Neural progenitor cell (in vitro differentiated cells): ENCODE results near the gene FANCD2. TPM values are rescaled to one million over a fixed set of nuclear protein-coding genes. Genes with fewer than 3 reads are reported as not detected.

ENCODE experiments used
- DNase-seq: peaks from one replicate; pipeline ENCODE4 v3.0.0-alpha.2; 2016; ENCODE audit warnings: low spot score
- H2AFZ ChIP-seq: fragments of 200-600 bp; sonication (generic); replicated peaks from 2 replicates; pipeline ENCODE4 v1.6.1; 2016; ENCODE audit warnings: antibody characterized with exemption
- H3F3A ChIP-seq: fragments of 200-600 bp; sonication (generic); 2 replicates; pipeline ENCODE4 v1.6.1; 2016; ENCODE audit warnings: antibody characterized with exemption, low read depth
- H3K27ac ChIP-seq: fragments of 200-600 bp; sonication (generic); 2 replicates; pipeline ENCODE4 v1.5.1; 2016; ENCODE audit warnings: mild to moderate bottlenecking
- H3K27me3 ChIP-seq: fragments of 200-600 bp; sonication (generic); 2 replicates; pipeline ENCODE4 v1.6.1; 2016; ENCODE audit warnings: mild to moderate bottlenecking, moderate library complexity
- H3K36me3 ChIP-seq: fragments of 200-600 bp; sonication (generic); 2 replicates; pipeline ENCODE4 v1.5.1; 2016
- H3K4me1 ChIP-seq: fragments of 200-600 bp; sonication (generic); 2 replicates; pipeline ENCODE4 v1.6.1; 2016; ENCODE audit warnings: mixed run types
- H3K4me2 ChIP-seq: fragments of 200-600 bp; sonication (generic); 2 replicates; pipeline ENCODE4 v1.6.1; 2016
- H3K4me3 ChIP-seq: fragments of 200-600 bp; sonication (generic); 2 replicates; pipeline ENCODE4 v1.5.1; 2016
- H3K79me2 ChIP-seq: fragments of 200-600 bp; sonication (generic); 2 replicates; pipeline ENCODE4 v1.6.1; 2016; ENCODE audit warnings: low read depth
- H3K9ac ChIP-seq: fragments of 200-600 bp; sonication (generic); 2 replicates; pipeline ENCODE4 v1.6.1; 2016
- H3K9me3 ChIP-seq: fragments of 200-600 bp; sonication (generic); 2 replicates; pipeline ENCODE4 v1.5.1; 2016; ENCODE audit warnings: low read depth
- H4K20me1 ChIP-seq: fragments of 200-600 bp; sonication (generic); 2 replicates; pipeline ENCODE4 v1.6.1; 2016; ENCODE audit warnings: low read depth
- H3K27ac Mint-ChIP-seq: 3 replicates; pipeline ENCODE4 v1.8.0; 2021; ENCODE audit warnings: mixed read lengths
- H3K27me3 Mint-ChIP-seq: 2 replicates; pipeline ENCODE4 v1.8.0; 2022; ENCODE audit warnings: low read depth, mild to moderate bottlenecking, inconsistent platforms, moderate library complexity, mixed read lengths; ENCODE audit not compliant: insufficient read depth
- H3K36me3 Mint-ChIP-seq: 3 replicates; pipeline ENCODE4 v1.8.0; 2021; ENCODE audit warnings: mixed read lengths
- H3K4me1 Mint-ChIP-seq: 3 replicates; pipeline ENCODE4 v1.8.0; 2021; ENCODE audit warnings: mixed read lengths
- H3K4me3 Mint-ChIP-seq: 3 replicates; pipeline ENCODE4 v1.8.0; 2021; ENCODE audit warnings: mild to moderate bottlenecking, moderate library complexity, mixed read lengths
- H3K9me3 Mint-ChIP-seq: 3 replicates; pipeline ENCODE4 v1.8.0; 2020; ENCODE audit warnings: mixed read lengths
- EZH2 ChIP-seq: fragments of 200-600 bp; sonication (generic); IDR thresholded peaks from 2 replicates; pipeline ENCODE4 v1.6.1; 2017; ENCODE audit warnings: antibody characterized with exemption, mild to moderate bottlenecking, moderate library complexity
- EZH2phosphoT487 ChIP-seq: fragments of 200-600 bp; sonication (generic); IDR thresholded peaks from 2 replicates; pipeline ENCODE4 v1.6.1; 2017; ENCODE audit warnings: antibody characterized with exemption
- total RNA-seq: library from RNA; depleted of rRNA; stranded (reverse); fragments of >200 nt; gene quantifications from 2 replicates; pipeline ENCODE4 v1.2.3, GENCODE V29; 2015; ENCODE audit warnings: low replicate concordance
- TF ChIP-seq, protein P1 (sequence below): fragments of 200-600 bp; sonication (generic); IDR thresholded peaks from 2 replicates; pipeline ENCODE4 v1.5.1; 2017; ENCODE audit warnings: antibody characterized with exemption, mild to moderate bottlenecking

Gene FANCD2
- total RNA-seq, 1 donor from 2014 or later = 117 TPM

DNA sequence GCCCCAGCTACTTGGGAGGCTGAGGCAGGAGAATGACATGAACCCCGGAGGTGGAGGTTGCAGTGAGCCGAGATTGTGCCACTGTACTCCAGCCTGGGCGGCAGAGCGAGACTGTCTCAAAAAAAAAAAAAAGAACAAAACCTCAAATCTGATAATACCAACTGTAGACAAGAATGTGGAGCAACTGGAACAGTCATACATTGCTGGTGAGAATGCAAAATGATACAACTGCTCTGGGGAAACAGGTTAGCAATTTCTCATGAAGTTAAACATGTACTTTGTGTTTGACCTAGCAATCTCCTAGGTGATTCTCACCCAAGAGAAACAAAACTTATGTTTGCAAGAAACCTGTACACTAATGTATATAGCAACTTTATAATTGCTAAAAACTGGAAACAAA, 110.9 kb downstream of the FANCD2 start:
- H3K27me3 Mint-ChIP-seq = peaks cover 5% of the 10 kb centered on the region
- H3K4me2 ChIP-seq = no peak overlapping the region
- H3K9me3 Mint-ChIP-seq = no peaks in the 10 kb centered on the region
- DNase-seq = no peak
- H3K9ac ChIP-seq = no peak overlapping the region
- H3K4me3 Mint-ChIP-seq = no peak overlapping the region
- H3K4me3 ChIP-seq = no peak overlapping the region
- no peak overlapping the region for H3K27ac Mint-ChIP-seq
- no peaks in the 10 kb centered on the region for H3F3A ChIP-seq
- no peaks in the 10 kb centered on the region for H3K36me3 Mint-ChIP-seq
- H3K36me3 ChIP-seq = no peaks in the 10 kb centered on the region
- H3K79me2 ChIP-seq = peaks cover 5% of the 10 kb centered on the region
- TF ChIP-seq EZH2 = no peak
- TF ChIP-seq, protein P1, sequence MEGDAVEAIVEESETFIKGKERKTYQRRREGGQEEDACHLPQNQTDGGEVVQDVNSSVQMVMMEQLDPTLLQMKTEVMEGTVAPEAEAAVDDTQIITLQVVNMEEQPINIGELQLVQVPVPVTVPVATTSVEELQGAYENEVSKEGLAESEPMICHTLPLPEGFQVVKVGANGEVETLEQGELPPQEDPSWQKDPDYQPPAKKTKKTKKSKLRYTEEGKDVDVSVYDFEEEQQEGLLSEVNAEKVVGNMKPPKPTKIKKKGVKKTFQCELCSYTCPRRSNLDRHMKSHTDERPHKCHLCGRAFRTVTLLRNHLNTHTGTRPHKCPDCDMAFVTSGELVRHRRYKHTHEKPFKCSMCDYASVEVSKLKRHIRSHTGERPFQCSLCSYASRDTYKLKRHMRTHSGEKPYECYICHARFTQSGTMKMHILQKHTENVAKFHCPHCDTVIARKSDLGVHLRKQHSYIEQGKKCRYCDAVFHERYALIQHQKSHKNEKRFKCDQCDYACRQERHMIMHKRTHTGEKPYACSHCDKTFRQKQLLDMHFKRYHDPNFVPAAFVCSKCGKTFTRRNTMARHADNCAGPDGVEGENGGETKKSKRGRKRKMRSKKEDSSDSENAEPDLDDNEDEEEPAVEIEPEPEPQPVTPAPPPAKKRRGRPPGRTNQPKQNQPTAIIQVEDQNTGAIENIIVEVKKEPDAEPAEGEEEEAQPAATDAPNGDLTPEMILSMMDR = no peak
- TF ChIP-seq EZH2phosphoT487 = no peak
- H4K20me1 ChIP-seq = no peaks in the 10 kb centered on the region
- H3K27ac ChIP-seq = no peak overlapping the region
- H3K4me1 ChIP-seq = no peaks in the 10 kb centered on the region
- H2AFZ ChIP-seq = no peak overlapping the region
- H3K27me3 ChIP-seq = no peaks in the 10 kb centered on the region
- no peaks in the 10 kb centered on the region for H3K4me1 Mint-ChIP-seq
- no peaks in the 10 kb centered on the region for H3K9me3 ChIP-seq

DNA sequence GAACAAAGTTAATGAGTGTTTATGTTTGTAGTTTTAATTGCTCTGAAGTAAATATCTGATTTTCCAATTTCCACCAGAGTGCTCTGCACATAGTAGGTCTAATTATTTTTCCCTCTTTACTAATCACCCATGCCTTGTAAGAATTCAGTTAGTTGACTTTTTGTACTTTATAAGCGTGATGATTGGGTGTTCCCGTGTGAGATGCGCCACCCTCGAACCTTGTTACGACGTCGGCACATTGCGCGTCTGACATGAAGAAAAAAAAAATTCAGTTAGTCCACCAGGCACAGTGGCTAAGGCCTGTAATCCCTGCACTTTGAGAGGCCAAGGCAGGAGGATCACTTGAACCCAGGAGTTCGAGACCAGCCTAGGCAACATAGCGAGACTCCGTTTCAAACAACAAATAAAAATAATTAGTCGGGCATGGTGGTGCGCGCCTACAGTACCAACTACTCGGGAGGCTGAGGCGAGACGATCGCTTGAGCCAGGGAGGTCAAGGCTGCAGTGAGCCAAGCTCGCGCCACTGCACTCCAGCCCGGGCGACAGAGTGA, 114.8 kb downstream of the FANCD2 start:
- no peak for DNase-seq
- H3K27ac Mint-ChIP-seq = peak overlapping the region; percentile 89
- H3K27ac ChIP-seq = no peak overlapping the region
- peak overlapping the region; percentile 86 for H3K4me3 Mint-ChIP-seq
- H4K20me1 ChIP-seq = peaks cover 22% of the 10 kb centered on the region
- H3K9me3 Mint-ChIP-seq = no peaks in the 10 kb centered on the region
- H2AFZ ChIP-seq = peak overlapping the region; percentile 74
- H3K27me3 ChIP-seq = no peaks in the 10 kb centered on the region
- H3K4me1 ChIP-seq = peaks cover 11% of the 10 kb centered on the region
- peaks cover 11% of the 10 kb centered on the region for H3K36me3 Mint-ChIP-seq
- peaks cover 2% of the 10 kb centered on the region for H3K27me3 Mint-ChIP-seq
- no peaks in the 10 kb centered on the region for H3F3A ChIP-seq
- peaks cover 44% of the 10 kb centered on the region for H3K79me2 ChIP-seq
- peak overlapping the region; percentile 76 for H3K4me2 ChIP-seq
- H3K9ac ChIP-seq = no peak overlapping the region
- H3K9me3 ChIP-seq = no peaks in the 10 kb centered on the region
- TF ChIP-seq, protein P1 = no peak
- TF ChIP-seq EZH2phosphoT487 = no peak
- no peak for TF ChIP-seq EZH2
- peaks cover 15% of the 10 kb centered on the region for H3K4me1 Mint-ChIP-seq
- H3K4me3 ChIP-seq = no peak overlapping the region
- peaks cover 5% of the 10 kb centered on the region for H3K36me3 ChIP-seq

DNA sequence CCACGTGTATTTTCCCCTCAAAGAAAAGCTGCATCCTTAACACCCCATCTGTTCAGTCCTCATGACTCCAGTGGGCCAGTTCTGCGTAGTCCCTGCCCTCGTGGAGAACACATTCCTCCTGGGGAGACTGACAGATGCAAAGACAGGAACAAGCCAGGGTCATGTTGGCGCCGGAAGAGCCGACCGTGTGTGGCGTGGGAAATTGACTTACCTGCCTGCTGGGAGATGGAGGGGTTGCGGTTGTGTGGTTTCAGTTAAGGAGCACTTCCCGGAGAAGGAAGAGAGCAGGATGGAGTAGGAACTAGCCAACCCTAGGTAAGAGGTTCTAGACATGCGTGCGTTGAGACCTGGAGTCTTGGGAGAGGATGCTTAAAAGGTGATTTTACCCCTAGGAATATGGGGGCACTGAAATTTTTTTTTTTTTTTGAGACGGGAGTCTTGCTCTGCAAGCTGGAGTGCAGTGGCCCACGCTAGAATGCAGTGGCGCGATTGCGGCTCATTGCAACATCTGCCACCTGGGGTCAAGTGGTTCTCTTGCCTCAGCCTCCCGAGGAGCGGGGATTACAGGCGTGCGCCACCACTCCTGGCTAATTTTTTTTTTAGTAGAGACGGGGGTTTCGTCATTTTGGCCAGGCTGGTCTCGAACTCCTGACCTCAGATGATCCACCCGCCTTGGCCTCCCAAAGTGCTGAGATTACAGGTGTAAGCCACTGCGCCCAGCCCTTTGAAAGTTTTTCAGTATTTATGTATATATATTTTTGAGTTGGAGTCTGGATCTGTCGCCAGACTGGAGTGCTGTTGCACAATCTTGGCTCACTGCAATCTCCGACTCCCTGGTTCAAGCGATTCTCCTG, 116.7 kb downstream of the FANCD2 start:
- no peak for TF ChIP-seq EZH2
- TF ChIP-seq, protein P1 = no peak
- H4K20me1 ChIP-seq = peaks cover 28% of the 10 kb centered on the region
- peaks cover 5% of the 10 kb centered on the region for H3K36me3 ChIP-seq
- no peak overlapping the region for H3K27ac ChIP-seq
- Mint-ChIP-seq H3K27ac (no peak overlapping the region), H3K4me3 (peak overlapping the region; percentile 86), H3K9me3 (no peaks in the 10 kb centered on the region), H3K36me3 (peaks cover 16% of the 10 kb centered on the region), H3K4me1 (peaks cover 15% of the 10 kb centered on the region), H3K27me3 (peaks cover 2% of the 10 kb centered on the region)
- H2AFZ ChIP-seq = no peak overlapping the region
- H3K4me1 ChIP-seq = peaks cover 11% of the 10 kb centered on the region
- H3K4me2 ChIP-seq = peak overlapping the region; percentile 76
- DNase-seq = no peak
- peak overlapping the region; percentile 68 for H3K4me3 ChIP-seq
- H3K9me3 ChIP-seq = no peaks in the 10 kb centered on the region
- H3K9ac ChIP-seq = peak overlapping the region; percentile 9
- peaks cover 51% of the 10 kb centered on the region for H3K79me2 ChIP-seq
- no peaks in the 10 kb centered on the region for H3F3A ChIP-seq
- H3K27me3 ChIP-seq = no peaks in the 10 kb centered on the region
